ENCODE data around the gene ESRRB.
A peak's percentile ranks its signal among the peaks of the same experiment; 100 is the strongest.

Gene ESRRB

DNA sequence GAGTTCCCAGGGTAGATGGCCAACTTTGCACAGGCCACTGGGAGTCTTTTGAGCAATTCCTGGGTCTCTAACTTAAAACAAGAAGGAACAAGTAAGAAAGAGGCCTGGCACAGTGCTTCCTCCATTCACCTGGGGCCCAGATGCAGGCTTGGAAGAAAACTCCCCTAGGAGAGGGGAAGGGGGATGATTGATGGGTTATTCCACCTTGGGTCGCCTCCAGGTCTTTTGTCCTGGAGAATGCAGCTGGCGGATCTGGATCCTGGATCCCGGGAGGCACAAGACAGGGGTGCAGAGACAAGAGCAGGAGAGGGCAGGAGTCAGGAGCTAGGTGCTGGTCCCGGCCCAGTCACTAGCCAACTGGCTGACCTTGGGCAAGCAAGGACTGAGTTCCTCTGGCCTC is 74.5 kb downstream of the ESRRB start:
- Histone ChIP-seq H4K5ac (ENCODE audit: low read length) (no peak overlapping the region), H2BK120ac (ENCODE audit: low read depth, low read length) (no peak overlapping the region), H2BK5ac (ENCODE audit: low read length) (no peak overlapping the region), H3K4ac (ENCODE audit: low read depth, low read length) (no peak overlapping the region), H3K79me1 (ENCODE audit: low read length) (no peaks in the 10 kb centered on the region), H3K56ac (ENCODE audit: low read length) (no peak overlapping the region), H3K23ac (ENCODE audit: low read length) (no peak overlapping the region), H3K4me2 (ENCODE audit: low read length) (no peak overlapping the region), H3K18ac (ENCODE audit: low read length) (no peak overlapping the region), H3K27ac (ENCODE audit: low read depth, low read length) (no peak overlapping the region), H3K79me2 (ENCODE audit: control insufficient read depth, insufficient read depth, low read length) (no peaks in the 10 kb centered on the region), H3K9ac (ENCODE audit: low read length) (no peak overlapping the region), H2AK5ac (ENCODE audit: low read length) (no peak overlapping the region), H3K27me3 (ENCODE audit: insufficient read depth, low read length, poor library complexity) (no peaks in the 10 kb centered on the region), H4K8ac (ENCODE audit: low read depth, low read length) (no peak overlapping the region), H3K36me3 (ENCODE audit: control insufficient read depth, insufficient read depth, low read length) (no peaks in the 10 kb centered on the region), H3K4me1 (ENCODE audit: control insufficient read depth, low read depth, low read length) (no peaks in the 10 kb centered on the region), H2BK15ac (replicated peaks; ENCODE audit: low read depth) (no peak overlapping the region), H3K4me3 (ENCODE audit: low read length) (no peak overlapping the region)
- no CpG with 5 or more reads among the region's 4 CpGs for WGBS (ENCODE audit: extremely low coverage, insufficient coverage, low lambda C conversion rate)
- DNase-seq = no peak

DNA sequence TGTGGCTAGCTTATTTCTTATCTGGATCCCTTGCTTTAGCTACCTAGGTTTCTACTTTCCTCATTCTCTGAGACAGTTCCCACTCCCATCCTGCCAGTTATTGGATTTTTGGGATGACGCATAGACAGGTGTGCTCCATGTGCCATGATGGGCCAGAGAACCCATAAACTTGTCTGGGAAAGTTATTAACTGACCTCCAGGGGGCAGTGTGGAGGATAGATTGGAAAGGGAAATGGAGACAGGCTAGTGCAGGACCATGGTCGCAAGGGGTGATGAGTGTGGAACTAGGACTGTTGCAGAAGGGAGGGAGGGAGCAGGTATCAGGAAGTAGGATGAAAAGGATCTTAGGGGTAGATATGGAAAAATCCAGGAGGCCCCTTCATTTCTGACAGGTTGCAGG is 80.3 kb downstream of the ESRRB start:
- Histone ChIP-seq H3K23ac (ENCODE audit: low read length) (no peak overlapping the region), H3K4ac (ENCODE audit: low read depth, low read length) (no peak overlapping the region), H3K4me2 (ENCODE audit: low read length) (no peak overlapping the region), H2AK5ac (ENCODE audit: low read length) (no peak overlapping the region), H3K27ac (ENCODE audit: low read depth, low read length) (no peak overlapping the region), H3K9ac (ENCODE audit: low read length) (no peak overlapping the region), H4K5ac (ENCODE audit: low read length) (no peak overlapping the region), H2BK15ac (replicated peaks; ENCODE audit: low read depth) (no peak overlapping the region), H2BK5ac (ENCODE audit: low read length) (no peak overlapping the region), H3K18ac (ENCODE audit: low read length) (no peak overlapping the region), H3K4me1 (ENCODE audit: control insufficient read depth, low read depth, low read length) (no peaks in the 10 kb centered on the region), H3K56ac (ENCODE audit: low read length) (no peak overlapping the region), H3K79me1 (ENCODE audit: low read length) (no peaks in the 10 kb centered on the region), H3K27me3 (ENCODE audit: insufficient read depth, low read length, poor library complexity) (no peaks in the 10 kb centered on the region), H3K79me2 (ENCODE audit: control insufficient read depth, insufficient read depth, low read length) (no peaks in the 10 kb centered on the region), H2BK120ac (ENCODE audit: low read depth, low read length) (no peak overlapping the region), H3K36me3 (ENCODE audit: control insufficient read depth, insufficient read depth, low read length) (no peaks in the 10 kb centered on the region), H4K8ac (ENCODE audit: low read depth, low read length) (no peak overlapping the region), H3K4me3 (ENCODE audit: low read length) (no peak overlapping the region)
- DNase-seq = peak; percentile 75
- no CpG with 5 or more reads among the region's 2 CpGs for WGBS (ENCODE audit: extremely low coverage, insufficient coverage, low lambda C conversion rate)

DNA sequence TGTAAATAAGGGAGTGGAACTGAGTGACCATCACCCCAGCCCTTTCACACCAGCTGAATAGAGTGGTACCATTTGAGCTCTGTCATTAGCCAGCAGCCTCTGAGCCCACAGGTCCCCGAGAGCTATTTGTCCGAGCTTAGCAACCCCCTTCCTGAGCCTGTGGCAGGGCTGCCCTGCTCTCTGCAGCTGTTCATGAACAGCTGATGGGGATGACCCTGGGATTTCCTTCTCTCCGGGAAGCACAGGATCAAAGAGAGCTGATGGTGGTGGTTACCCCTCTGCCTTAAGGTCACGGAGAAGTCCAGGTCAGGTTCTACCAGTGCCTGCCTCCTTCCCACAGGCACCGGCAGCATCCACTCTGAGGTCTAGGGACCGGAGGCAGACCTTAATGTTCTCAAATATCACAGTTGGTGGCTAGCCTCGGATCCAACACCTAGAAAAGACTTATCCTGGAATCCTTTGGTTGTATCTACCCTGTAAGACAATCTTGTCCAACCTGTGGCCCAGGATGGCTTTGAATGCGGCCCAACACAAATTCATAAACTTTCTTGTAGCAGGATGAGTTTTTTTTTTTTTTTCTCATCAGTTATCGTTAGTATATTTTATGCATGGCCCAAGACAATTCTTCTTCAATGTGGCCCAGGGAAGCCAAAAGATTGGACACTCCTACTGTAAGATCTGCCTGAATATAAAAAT is 81.1 kb downstream of the ESRRB start:
- DNase-seq = no peak
- H2AK5ac ChIP-seq (ENCODE audit: low read length) = no peak overlapping the region

DNA sequence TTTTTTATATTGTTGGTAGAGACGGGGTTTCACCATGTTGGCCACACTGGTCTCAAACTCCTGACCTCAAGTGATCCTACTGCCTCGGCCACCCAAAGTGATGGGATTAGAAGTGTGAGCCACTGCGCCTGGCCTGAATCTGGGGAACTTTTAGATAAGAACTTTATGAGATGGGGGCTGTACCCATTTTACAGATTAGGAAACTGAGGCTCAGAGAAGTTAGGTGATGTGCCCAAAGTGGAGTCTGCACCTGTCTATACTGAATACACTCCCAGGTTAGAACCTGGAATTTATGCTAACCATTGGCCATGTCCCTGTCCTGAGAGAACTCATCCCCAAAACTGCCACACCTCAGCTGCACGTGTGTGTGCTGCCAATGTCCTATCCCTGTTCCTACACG is 81.9 kb downstream of the ESRRB start:
- Histone ChIP-seq H4K8ac (ENCODE audit: low read depth, low read length) (no peak overlapping the region), H4K5ac (ENCODE audit: low read length) (no peak overlapping the region), H3K27ac (ENCODE audit: low read depth, low read length) (no peak overlapping the region), H2BK5ac (ENCODE audit: low read length) (no peak overlapping the region), H3K79me1 (ENCODE audit: low read length) (no peaks in the 10 kb centered on the region), H3K79me2 (ENCODE audit: control insufficient read depth, insufficient read depth, low read length) (no peaks in the 10 kb centered on the region), H3K4me1 (ENCODE audit: control insufficient read depth, low read depth, low read length) (no peaks in the 10 kb centered on the region), H3K23ac (ENCODE audit: low read length) (no peak overlapping the region), H3K4me2 (ENCODE audit: low read length) (no peak overlapping the region), H3K4ac (ENCODE audit: low read depth, low read length) (no peak overlapping the region), H3K27me3 (ENCODE audit: insufficient read depth, low read length, poor library complexity) (no peaks in the 10 kb centered on the region), H3K4me3 (ENCODE audit: low read length) (no peak overlapping the region), H2BK15ac (replicated peaks; ENCODE audit: low read depth) (no peak overlapping the region), H2AK5ac (ENCODE audit: low read length) (no peak overlapping the region), H3K56ac (ENCODE audit: low read length) (no peak overlapping the region), H3K36me3 (ENCODE audit: control insufficient read depth, insufficient read depth, low read length) (no peaks in the 10 kb centered on the region), H2BK120ac (ENCODE audit: low read depth, low read length) (no peak overlapping the region), H3K18ac (ENCODE audit: low read length) (no peak overlapping the region), H3K9ac (ENCODE audit: low read length) (no peak overlapping the region)
- no CpG with 5 or more reads among the region's 5 CpGs for WGBS (ENCODE audit: extremely low coverage, insufficient coverage, low lambda C conversion rate)
- no peak for DNase-seq

More for the DNA sequence above, 81.1 kb downstream of the ESRRB start:
- H4K5ac ChIP-seq (ENCODE audit: low read length) = no peak overlapping the region
- H2BK120ac ChIP-seq (ENCODE audit: low read depth, low read length) = no peak overlapping the region
- H3K79me2 ChIP-seq (ENCODE audit: control insufficient read depth, insufficient read depth, low read length) = no peaks in the 10 kb centered on the region
- no peak overlapping the region for H2BK15ac ChIP-seq (replicated peaks; ENCODE audit: low read depth)
- no peak overlapping the region for H2BK5ac ChIP-seq (ENCODE audit: low read length)
- H3K27me3 ChIP-seq (ENCODE audit: insufficient read depth, low read length, poor library complexity) = no peaks in the 10 kb centered on the region
- no peak overlapping the region for H3K23ac ChIP-seq (ENCODE audit: low read length)
- H3K4me3 ChIP-seq (ENCODE audit: low read length) = no peak overlapping the region
- no peak overlapping the region for H3K4ac ChIP-seq (ENCODE audit: low read depth, low read length)
- H4K8ac ChIP-seq (ENCODE audit: low read depth, low read length) = no peak overlapping the region
- no peak overlapping the region for H3K56ac ChIP-seq (ENCODE audit: low read length)
- H3K18ac ChIP-seq (ENCODE audit: low read length) = no peak overlapping the region
- no peak overlapping the region for H3K9ac ChIP-seq (ENCODE audit: low read length)
- H3K27ac ChIP-seq (ENCODE audit: low read depth, low read length) = no peak overlapping the region
- no peak overlapping the region for H3K4me2 ChIP-seq (ENCODE audit: low read length)
- no CpG with 5 or more reads among the region's 9 CpGs for WGBS (ENCODE audit: extremely low coverage, insufficient coverage, low lambda C conversion rate)
- H3K79me1 ChIP-seq (ENCODE audit: low read length) = no peaks in the 10 kb centered on the region
- H3K4me1 ChIP-seq (ENCODE audit: control insufficient read depth, low read depth, low read length) = no peaks in the 10 kb centered on the region
- no peaks in the 10 kb centered on the region for H3K36me3 ChIP-seq (ENCODE audit: control insufficient read depth, insufficient read depth, low read length)

GRCh38 chr14:76461886-76462285 is 85.9 kb downstream of the ESRRB start:
- no peak for DNase-seq

DNA sequence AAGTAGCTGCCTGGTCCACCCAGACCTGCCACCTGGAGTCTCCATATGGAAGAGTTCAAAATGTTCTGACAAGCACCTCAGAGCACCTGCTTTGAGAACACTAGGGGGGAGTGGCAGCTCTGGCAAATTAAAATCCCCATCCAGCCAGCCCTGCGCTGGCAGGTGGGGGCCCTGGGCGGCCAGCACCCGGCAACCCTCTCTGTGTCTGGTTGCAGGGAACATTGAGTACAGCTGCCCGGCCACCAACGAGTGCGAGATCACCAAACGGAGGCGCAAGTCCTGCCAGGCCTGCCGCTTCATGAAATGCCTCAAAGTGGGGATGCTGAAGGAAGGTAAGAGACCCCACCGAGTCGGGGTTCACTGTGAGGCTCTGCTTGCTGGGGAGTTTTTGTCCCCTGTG is 86.4 kb downstream of the ESRRB start:
- H3K27ac ChIP-seq (ENCODE audit: low read depth, low read length) = no peak overlapping the region
- H3K4me3 ChIP-seq (ENCODE audit: low read length) = no peak overlapping the region
- no peaks in the 10 kb centered on the region for H3K4me1 ChIP-seq (ENCODE audit: control insufficient read depth, low read depth, low read length)
- no peaks in the 10 kb centered on the region for H3K27me3 ChIP-seq (ENCODE audit: insufficient read depth, low read length, poor library complexity)
- no peak overlapping the region for H4K5ac ChIP-seq (ENCODE audit: low read length)
- no peaks in the 10 kb centered on the region for H3K36me3 ChIP-seq (ENCODE audit: control insufficient read depth, insufficient read depth, low read length)
- DNase-seq = no peak
- H3K4ac ChIP-seq (ENCODE audit: low read depth, low read length) = no peak overlapping the region
- no peak overlapping the region for H3K4me2 ChIP-seq (ENCODE audit: low read length)
- H3K18ac ChIP-seq (ENCODE audit: low read length) = no peak overlapping the region
- WGBS (ENCODE audit: extremely low coverage, insufficient coverage, low lambda C conversion rate) = no CpG with 5 or more reads among the region's 11 CpGs
- H3K79me1 ChIP-seq (ENCODE audit: low read length) = no peaks in the 10 kb centered on the region
- no peak overlapping the region for H3K23ac ChIP-seq (ENCODE audit: low read length)
- no peak overlapping the region for H3K9ac ChIP-seq (ENCODE audit: low read length)
- H3K56ac ChIP-seq (ENCODE audit: low read length) = no peak overlapping the region
- no peak overlapping the region for H2AK5ac ChIP-seq (ENCODE audit: low read length)
- no peak overlapping the region for H2BK15ac ChIP-seq (replicated peaks; ENCODE audit: low read depth)
- H4K8ac ChIP-seq (ENCODE audit: low read depth, low read length) = no peak overlapping the region
- H2BK5ac ChIP-seq (ENCODE audit: low read length) = no peak overlapping the region
- H2BK120ac ChIP-seq (ENCODE audit: low read depth, low read length) = no peak overlapping the region
- no peaks in the 10 kb centered on the region for H3K79me2 ChIP-seq (ENCODE audit: control insufficient read depth, insufficient read depth, low read length)

More at GRCh38 chr14:76461886-76462285, 85.9 kb downstream of the ESRRB start:
- H4K8ac ChIP-seq (ENCODE audit: low read depth, low read length) = no peak overlapping the region
- no peaks in the 10 kb centered on the region for H3K27me3 ChIP-seq (ENCODE audit: insufficient read depth, low read length, poor library complexity)
- no peak overlapping the region for H3K18ac ChIP-seq (ENCODE audit: low read length)
- no peak overlapping the region for H3K9ac ChIP-seq (ENCODE audit: low read length)
- H3K27ac ChIP-seq (ENCODE audit: low read depth, low read length) = no peak overlapping the region
- H3K56ac ChIP-seq (ENCODE audit: low read length) = no peak overlapping the region
- no peaks in the 10 kb centered on the region for H3K4me1 ChIP-seq (ENCODE audit: control insufficient read depth, low read depth, low read length)
- no peak overlapping the region for H2BK5ac ChIP-seq (ENCODE audit: low read length)
- H3K36me3 ChIP-seq (ENCODE audit: control insufficient read depth, insufficient read depth, low read length) = no peaks in the 10 kb centered on the region
- WGBS (ENCODE audit: extremely low coverage, insufficient coverage, low lambda C conversion rate) = no CpG with 5 or more reads among the region's 4 CpGs
- H2BK120ac ChIP-seq (ENCODE audit: low read depth, low read length) = no peak overlapping the region
- no peak overlapping the region for H3K4me3 ChIP-seq (ENCODE audit: low read length)
- H3K4ac ChIP-seq (ENCODE audit: low read depth, low read length) = no peak overlapping the region
- H3K23ac ChIP-seq (ENCODE audit: low read length) = no peak overlapping the region
- no peaks in the 10 kb centered on the region for H3K79me1 ChIP-seq (ENCODE audit: low read length)
- H2AK5ac ChIP-seq (ENCODE audit: low read length) = no peak overlapping the region
- no peak overlapping the region for H3K4me2 ChIP-seq (ENCODE audit: low read length)
- no peak overlapping the region for H4K5ac ChIP-seq (ENCODE audit: low read length)
- H2BK15ac ChIP-seq (replicated peaks; ENCODE audit: low read depth) = no peak overlapping the region
- H3K79me2 ChIP-seq (ENCODE audit: control insufficient read depth, insufficient read depth, low read length) = no peaks in the 10 kb centered on the region

Measured in mesendoderm (in vitro differentiated cells).